Stimulated activated CD4-positive, alpha-beta T cell treated with anti-CD3 and anti-CD28 coated beads, TNF-alpha, amount 100 ng/mL, for 1 hour (primary cell): ENCODE measurements around the gene ANKRD33.

Experiments used
- DNase-seq, 3 donors: peaks; one replicate each; pipeline ENCODE4 v3.0.0-alpha.2; 2020; ENCODE audit warnings: low read depth in 3 of 3, low spot score in 1 of 3

The ANKRD33 gene

DNA sequence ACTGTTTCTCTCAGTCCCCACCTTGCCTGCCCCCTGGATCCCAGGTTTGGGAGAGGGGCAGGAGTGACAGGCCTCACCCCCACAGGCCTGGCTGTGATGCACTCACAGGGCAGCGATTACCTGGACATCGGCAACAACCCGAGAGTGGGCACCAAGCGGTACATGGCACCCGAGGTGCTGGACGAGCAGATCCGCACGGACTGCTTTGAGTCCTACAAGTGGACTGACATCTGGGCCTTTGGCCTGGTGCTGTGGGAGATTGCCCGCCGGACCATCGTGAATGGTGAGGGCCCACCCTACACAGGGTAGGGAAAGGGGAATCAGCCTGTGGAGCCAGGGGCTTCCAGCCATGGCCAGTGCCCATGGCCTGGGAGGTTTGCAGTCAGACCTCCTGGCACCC is 28.0 kb downstream of the ANKRD33 start:
- no peak for DNase-seq

DNA sequence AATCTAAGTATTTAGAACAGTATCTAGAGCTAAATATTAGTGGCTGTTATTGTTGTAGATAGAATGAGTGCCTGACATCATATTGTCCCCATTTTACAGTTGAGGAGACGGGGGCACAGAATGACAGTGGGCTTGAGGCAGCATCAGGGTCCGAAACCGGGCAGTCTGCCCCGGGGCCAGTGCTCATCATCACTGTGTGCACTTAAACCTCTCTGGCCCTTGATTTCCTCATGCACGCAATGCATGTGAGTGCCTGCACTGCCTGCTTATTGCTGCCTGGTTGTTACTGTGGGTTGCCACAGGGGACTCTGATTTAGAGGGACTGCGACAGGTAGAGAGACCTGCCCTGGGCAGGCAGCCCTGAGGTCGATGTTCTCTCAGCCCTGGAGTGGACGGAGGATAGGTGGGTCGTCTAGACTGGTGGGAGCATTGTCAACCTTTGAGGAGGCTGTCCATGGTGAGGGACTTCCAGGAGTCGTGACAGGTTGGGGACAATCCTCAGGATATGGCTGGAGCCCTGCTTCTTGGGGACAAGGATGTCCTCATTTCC is 29.2 kb downstream of the ANKRD33 start:
- no peak for DNase-seq

DNA sequence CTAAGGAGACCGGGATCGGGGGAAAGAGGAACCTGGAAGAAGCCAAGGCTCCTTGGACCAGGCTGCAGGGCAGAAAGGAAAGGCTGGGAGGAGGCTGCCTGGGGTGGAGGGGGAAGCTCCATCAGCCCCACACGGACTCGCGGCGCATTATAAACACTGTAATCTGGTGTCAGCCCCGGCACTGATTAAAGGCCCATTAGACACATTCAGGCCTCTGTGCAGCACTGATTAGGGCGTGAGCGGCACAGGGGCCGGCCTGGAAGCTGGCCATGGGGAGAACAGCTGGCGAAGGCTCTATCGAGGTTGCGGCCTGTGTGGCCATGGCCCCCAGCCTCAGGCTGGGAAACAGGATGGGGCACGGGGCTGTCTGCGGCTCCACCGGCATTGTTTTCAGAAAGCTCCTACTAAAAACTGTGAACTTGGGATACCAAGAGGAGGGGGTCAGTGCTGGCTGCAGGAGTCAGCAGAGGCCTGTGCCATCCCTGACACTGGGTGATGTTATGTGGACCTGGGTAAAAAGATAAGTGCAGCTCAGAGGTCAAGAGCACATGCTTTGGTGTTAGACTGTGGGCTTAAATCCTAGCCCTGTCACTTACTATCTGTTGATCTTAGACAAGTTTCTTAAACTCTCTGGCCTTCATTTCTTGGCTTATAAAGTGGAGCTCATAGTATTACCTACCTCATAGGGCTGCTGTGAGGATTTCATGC is 30.0 kb downstream of the ANKRD33 start:
- no peak for DNase-seq

DNA sequence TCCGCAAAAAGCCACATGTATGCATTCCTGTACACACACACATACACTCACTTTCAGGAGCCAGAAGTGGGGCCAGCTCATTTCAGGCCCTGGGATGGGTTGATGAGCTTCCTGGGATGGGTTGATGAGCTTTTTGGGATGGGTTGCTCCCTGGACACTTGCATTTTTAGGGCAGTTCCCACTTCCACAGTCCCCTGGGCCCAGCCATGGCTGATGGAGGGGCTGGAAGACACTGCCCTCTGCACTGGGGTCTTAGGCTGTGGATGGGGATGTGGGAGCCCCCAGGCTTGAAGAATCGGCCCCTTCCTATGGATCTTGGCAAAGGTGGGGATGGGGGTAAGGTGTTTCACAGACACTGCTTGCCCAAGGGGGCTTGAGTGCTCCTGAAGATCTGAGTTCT is 32.1 kb downstream of the ANKRD33 start:
- DNase-seq = no peak

DNA sequence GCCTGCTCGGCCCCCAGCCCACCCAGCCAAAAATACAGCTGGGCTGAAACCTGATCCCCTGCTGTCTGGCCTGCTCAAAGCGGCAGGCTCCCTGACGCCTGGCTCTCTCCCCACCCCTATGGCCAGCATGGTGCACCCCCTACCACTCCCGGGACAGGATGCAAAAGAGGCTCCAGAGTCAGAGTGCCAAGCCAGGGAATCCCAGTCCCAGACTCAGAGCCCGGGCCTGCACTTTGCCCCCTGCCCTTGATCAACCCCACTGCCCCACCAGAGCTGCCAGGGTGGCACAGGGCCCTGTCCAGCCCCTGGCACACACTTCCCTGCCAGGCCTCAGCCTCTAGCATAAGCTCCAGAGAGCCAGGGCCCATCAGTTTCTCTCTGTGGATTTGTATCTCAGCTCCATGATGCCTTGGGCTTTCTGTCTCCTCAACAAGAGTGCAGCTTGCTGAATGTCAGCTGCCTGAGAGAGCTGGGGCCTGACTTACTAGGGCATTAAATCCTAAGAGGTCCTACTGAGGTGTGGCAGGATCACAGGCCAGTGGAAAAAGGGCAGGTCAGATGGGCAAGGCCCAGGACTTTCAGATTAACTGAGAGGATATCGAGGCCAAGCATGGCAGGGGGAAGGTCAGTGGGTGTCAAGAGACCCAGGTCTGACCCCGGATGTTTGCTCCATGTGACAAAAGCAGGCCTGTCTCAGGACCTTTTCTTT is 33.3 kb downstream of the ANKRD33 start:
- DNase-seq = no peak

DNA sequence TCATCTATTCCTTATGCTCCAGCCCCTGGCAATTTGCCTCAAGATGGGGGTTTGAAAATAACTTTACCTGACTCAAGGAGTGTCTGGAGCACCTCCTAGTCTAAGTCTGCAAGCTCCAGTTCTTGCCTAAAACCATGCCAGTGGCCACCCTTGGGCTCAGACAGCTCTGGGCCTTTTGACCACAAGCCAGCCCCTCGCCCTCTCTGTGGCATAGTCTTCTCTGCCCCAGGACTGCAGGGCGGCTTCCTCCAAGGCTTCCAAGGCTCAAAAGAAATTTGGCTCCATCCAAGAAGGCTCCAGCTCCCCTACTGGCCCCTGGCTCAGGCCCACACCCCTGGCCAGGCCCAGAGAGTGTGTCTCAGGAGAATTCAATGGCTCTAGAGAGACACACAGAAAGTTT is 34.2 kb downstream of the ANKRD33 start:
- no peak for DNase-seq

DNA sequence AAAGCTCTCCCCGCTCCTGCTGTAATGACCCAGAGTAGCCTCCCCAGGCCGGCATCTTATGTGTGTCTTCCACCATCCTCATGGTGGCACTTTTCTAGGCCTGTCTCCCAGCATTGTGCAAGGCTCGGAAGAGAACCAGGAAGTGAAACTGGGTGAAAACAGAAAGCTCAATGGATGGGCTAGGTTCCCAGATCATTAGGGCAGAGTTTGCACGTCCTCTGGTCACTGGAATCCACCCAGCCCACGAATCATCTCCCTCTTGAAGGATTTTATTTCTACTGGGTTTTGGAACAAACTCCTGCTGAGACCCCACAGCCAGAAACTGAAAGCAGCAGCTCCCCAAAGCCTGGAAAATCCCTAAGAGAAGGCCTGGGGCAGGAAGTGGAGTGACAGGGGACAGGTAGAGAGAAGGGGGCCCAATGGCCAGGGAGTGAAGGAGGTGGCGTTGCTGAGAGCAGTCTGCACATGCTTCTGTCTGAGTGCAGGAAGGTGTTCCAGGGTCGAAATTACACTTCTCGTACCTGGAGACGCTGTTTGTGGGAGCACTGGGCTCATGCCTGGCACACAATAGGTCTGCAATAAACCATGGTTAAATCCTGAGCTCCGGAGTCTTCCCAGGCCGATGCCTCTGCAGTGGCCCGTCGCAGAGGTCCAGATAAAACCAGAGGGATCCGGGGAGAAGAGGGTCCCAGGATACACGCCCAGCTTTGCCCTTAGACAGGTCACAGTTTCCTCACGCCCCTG is 35.0 kb downstream of the ANKRD33 start:
- no peak for DNase-seq

DNA sequence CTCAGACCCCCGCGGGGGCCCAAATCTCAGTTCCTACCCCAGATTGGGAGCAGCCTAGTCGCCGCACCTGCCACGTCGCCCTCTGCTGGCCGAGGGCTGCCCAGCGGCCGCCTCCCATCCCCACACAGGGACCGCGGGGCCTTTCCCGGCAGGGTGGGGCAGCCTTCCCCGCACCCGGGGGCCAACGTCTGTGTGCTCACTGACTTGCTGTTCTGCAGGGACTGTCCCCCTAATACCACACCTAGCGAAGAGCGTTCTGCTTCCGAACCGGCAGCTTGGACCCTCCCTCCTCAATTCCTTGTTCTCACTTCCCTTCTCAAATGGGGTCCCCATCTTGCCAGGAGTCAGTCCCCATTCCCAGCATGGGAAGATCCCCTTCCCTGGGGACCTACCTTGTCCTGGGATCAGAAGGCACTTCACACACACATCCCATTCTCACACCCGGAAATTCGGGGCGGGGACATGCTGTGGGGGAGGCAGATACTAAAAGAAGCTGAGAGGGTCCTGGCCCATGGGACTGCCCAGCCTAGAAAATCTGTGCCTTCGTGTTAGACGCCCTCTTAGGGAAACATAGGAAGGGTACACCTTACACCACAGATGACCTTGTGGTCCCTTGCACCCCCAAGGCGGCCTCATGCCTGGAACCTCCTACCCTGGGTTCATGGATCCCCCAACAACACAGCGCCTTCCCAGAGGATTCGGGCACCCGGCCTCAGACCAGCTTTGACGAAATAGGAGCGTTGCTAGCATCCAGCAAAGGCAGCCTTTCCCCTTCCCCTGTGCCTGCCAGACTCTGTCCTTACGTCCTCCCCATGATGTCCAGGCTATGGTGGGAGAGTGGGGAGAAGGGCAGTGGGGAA is 35.8 kb downstream of the ANKRD33 start:
- peak; percentile 4 to 52 (median 21) for DNase-seq

DNA sequence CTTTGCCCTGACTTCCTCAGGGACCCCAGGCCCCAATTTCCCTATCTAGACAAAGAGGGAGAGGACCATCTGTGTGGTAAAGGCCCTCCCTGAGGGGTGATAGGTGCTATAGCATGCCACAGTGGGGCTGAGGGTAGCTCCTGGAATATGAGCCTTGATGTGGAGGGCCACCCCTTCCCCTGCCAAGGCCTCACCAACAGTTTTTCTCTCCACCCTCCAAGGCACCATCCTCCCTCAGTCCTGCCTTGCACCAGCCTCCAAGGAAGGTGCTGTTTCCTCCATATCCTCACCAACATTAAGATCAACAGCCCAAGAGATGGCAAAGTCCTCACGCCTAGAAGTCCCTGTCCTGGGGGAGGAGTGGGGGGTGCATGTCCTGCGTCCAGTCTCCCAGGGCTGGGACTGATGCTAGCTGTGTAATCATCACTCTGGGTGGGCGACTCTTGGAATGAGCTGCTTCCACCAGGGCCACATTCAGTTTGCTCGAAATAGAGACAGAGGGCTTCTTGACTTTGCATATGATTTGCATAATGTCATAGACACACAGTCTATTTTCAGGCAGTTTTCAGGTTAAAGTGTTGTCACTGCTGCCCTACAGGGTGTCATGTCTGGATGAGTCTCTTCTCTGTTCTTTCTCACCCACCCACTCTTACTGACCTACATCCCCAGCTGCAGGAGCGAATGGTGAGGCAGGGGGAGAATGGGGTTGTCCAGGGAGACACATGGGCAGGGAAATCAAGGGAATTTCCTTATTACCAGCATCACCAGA is 36.8 kb downstream of the ANKRD33 start:
- no peak for DNase-seq

DNA sequence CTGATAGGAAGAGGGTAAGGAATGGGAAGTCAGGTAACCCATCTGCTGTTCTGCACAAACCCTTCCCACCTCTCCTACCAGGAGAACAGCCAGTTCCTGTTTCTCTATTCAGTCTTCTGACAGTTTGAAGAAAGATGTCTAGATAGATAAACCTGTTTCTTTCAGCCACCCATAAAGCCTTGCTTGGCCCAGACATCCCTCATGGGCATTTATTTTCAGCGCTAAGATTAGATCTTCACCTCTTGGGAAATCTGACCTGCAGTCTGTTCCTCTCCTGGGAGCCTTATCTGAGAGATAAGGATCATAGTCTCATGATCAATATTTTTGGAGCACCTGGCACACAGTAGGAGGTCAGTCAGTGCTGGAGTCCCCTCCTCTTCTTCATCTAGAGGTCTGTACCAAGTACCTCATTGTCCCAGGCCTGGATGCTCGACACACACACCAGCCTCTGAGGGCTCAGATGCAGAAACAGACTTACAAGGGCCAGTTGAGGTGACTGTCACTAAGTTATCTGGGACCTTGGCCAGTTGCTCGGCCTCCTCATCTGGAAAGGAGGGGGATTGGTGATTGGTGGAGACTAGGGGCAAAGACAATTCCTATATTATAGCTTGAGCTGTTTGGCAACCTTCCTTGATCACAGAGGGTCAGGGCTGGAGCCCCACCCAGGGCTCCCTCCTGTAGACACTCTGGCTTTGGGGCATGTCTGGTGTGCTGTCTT is 37.6 kb downstream of the ANKRD33 start:
- no peak for DNase-seq

DNA sequence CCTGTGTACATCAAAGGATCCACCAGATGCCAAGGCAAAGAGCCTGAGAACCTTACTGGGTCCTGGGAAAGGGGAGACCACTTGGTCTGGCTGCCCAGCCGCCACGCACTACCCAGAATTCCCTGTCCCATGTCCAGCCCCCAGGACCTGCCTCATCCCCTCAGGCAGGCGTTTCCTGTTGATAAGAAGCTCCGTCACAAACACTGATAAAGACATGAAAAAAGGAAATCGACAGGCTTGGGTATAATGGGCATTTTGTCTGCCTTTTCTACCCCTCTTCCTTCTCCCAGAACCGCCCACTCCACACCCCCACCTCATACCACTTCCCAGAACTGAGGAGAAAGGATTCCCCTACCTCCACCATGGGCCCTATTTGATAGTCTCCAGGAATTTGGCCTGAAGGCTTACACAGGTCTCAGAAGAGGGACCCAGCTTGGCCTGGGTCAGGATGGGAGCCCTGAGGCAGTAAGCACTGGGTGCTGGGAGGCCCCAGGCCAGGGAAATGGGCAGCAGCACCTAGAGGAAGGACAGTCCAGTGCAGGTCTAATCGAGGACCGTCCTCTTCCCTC is 38.2 kb downstream of the ANKRD33 start:
- no peak for DNase-seq

DNA sequence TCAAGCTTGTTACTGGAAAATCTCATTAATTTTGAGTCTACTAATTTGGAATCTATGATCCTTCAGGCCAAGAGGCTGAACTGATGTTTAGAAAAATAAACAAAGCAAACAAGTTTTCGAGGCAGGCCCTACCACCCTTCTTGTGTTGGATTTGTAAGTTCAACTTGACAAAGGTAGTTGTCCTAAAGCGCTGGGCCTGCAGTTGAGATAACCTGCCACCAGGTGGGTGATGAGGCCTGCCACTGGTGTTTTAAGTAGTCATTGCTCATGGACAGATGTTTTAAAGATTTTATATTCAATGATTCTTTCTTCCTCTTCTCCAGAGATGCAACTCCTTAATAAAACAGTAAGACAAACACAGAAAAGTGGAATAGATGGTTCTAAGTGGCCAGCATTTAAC is 38.8 kb downstream of the ANKRD33 start:
- peak in 2 of 3 donors; percentile 13 to 30 for DNase-seq

DNA sequence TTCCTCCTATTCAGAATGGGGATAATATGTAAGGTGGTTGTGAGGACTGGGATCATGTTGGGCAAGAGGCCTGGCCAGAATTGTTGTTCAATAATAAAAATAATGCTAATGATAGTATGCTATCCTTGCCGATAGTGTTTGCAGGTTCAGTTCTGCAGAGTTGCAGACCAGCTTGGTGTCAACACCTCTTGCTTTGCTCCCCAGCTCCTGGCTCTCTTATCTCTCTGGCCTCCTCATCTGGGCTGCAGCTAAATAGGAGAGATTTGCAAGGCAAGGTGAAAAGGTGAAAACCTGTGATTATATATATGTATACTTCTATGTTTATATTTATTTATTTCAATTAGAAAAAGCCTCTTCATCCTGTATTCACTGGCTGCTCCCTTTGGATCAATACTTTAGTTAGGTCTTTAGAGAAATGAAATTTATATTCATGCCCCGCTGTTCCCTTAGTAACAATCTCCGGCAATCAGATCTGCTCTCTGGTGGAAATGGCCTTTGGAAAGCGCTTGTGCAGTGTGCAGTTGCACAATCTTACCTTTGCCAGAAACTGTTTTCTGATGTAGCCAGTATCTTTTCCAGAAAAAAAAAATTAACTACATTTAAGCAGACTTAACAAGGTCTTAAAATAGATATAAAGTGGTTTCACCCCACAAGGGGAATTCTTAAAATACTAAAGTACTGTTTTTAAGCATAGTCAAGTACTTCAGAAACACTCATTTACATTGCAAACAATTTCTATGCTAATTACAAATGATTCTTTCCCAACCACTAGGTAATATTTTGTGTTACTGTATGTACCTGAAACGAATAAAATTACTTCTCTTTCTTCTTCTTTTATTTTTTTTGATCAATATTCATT is 44.5 kb downstream of the ANKRD33 start:
- DNase-seq = no peak

DNA sequence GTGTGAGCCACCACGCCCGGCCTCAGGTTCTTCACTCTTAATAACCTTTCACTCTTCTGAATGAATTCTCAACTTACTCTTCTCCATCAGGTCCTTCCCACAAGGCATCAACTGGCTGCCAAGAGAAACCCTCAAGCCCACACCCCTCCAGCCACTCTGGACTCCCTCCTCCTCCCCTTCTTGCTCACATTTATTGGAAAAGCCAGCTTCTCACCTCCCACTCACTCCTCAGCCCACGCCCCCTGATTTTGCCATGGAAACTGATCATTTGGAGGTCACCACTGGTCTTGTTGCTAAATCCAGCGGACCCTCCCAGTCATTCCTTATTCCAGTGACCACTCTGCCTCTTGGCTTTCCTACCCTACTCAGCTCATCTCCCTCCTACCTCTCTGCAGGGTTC is 46.2 kb downstream of the ANKRD33 start:
- DNase-seq = no peak

DNA sequence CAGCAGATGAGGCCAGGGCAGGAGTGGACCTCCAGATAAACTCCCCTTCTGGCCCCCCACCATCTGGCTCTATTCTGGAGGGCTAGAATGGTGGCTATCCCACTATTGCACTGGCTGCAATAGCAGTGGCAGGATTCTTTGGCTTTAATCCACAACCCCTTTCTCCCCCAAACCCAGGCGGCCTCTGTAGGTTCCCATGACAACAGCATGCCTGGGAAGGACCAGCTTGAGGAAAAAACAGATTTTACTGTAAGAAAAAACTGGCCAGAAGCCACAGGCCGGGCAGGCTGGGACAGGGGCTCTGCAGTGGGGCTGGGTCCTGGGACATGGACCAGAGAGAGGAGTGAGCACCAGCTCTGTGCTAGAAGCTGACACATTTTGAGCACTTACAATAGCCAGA is 50.0 kb downstream of the ANKRD33 start:
- no peak for DNase-seq

DNA sequence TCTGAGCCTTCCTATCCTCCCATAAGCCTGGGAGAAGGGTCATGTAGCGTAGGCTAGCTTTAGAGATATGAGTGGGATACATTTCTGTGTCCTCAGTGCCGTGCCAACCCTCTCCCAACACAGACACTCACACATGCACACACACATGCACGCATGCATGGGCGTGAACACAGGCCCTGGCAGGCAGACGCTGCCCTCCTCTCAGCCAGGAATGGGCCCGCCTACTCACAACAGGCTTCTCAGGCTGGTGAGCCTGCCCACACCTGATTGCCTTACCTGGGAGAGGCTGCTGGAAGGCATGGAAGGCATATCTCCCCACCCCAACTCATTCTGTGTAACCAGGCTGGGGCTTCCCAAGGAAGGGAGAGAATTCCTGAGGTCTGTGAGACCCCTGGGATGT is 50.8 kb downstream of the ANKRD33 start:
- no peak for DNase-seq

DNA sequence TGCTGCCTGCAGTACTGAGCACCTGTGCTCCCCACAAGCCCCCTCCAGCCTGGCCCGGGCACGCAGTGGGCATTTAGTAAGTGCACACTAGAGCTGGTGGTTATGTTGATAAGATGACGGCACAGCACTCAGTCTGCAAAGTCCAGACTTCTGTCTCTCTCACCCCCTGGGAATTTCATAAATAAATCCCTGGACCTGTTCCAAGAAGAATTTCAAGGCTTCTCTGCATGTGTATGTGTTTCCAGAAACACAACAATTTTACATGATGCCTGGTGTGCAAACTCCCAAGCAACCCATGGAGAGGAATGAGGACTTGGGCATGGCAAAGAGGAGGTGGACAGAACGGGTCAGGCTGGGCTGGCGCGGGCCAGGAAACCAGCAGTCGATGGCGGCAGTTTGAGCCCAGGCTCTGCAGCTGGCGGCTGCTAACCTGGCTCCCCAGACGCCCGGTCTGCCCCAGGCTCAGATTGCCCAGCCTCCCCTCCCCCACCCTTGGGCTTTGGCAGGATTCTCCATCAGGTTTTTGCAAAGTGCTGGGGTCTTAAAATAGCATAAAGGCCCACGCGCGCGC is 53.2 kb downstream of the ANKRD33 start:
- no peak for DNase-seq
